GM10847 (cell line): ENCODE results near the gene PCID2.

ENCODE experiments used
- POLR2A ChIP-seq: IDR thresholded peaks from 2 replicates; pipeline ENCODE4 v1.6.1; 2011; ENCODE audit not compliant: insufficient read length; ENCODE audit errors: extremely low read depth

PCID2 gene

DNA sequence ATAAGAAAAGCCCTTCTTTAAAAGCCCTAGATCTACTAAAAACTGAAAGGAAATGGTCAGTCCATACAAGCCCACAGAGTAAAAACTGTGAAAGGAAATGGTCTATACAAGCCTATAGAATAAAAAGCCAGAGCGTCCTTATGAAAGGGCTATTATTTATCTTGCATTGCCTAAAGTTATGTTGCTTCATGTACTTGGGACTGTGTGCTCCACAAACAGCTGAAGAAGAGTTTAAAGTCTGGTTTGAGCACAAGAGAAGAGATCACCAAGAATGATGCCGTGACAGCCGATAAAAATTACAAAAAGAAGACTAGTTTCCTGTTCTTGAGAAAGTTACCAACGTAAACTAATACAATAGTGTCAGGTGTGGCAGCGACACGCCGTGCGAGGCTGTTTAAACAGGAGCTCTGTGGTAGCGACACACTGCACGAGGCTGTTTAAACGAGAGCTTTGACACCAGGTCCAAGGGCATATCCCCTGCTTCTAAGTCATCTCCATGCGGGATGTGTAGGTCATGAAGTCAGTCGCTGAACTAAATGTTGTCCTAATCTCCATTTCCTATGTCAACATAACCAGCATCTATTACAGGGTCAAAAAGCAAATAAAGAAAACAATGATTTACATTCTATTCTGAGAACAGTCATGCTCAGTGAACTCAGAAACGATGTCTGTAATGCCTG is 24.9 kb downstream of the PCID2 start:
- no peak for TF ChIP-seq POLR2A

DNA sequence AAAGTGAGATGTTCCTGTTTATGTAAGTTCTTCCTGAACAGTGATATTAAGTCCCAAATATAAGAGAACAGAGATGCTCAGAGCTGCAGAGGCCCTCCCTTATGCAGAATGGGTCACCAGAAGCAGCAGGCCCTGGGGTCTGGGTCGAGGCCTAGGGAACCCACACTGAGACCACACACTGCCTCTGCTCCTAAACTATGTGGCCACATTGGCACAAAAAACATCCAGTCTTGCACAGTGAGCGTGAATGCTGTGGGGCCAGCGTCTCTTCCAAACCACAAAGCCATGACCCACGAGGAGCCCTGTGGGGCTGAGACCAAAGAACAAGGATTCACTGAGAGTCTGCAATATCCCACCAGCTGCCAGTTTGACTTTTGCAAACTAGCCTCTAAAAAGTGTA is 26.4 kb downstream of the PCID2 start:
- no peak for TF ChIP-seq POLR2A

DNA sequence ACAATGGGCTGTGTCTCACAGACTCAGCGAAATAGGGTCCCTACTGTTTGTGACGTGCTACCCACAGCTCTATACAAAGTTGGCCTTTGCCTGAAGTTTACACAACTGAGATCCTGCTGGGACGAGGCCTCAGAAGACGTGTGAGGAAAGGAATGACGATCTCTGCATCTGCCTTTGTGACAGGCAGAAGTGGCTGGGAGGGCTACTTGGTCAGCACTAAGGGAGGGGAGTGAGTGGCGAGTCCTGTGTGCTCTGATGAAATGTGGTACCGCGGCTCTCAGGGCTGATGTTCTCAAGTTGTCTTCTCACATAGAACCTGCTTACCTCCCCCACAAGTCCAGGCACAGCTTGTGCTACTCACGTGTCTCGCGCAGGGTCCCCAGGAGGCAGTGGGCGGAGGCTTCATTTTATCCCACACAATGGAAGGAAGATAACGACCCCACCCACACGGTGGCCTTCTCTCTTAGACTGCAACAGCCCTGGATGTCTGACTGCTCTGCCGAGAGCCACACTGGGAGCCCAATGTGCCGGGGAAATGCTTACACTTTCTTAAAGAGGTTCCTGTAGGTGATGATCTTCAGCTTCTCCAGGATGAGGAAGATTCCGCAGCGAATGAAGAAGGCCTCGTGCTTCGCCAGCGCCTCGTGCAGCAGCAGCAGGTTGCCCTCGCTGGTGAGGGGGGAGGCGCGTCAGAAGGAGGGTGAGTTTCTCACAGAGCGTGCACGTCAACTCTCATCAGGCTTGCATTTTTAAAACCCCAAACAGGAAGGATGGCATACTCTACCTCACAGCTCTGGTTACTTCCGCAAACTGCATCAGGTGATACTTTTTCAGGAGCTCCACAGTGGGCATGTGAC is 28.9 kb downstream of the PCID2 start:
- TF ChIP-seq POLR2A = no peak

DNA sequence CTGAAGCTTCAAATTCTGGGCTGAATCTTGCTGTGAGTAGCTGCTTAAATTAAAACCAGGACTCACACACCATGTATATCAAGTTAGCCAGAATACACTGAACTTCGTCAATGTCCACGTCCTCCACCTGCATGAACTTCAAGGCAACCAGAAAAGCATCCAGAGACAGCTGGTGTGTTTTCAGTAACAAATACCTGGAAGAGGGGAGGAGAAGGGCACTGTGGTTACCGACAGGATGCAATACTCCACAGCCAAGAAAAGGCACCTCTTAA is 29.6 kb downstream of the PCID2 start:
- no peak for TF ChIP-seq POLR2A

DNA sequence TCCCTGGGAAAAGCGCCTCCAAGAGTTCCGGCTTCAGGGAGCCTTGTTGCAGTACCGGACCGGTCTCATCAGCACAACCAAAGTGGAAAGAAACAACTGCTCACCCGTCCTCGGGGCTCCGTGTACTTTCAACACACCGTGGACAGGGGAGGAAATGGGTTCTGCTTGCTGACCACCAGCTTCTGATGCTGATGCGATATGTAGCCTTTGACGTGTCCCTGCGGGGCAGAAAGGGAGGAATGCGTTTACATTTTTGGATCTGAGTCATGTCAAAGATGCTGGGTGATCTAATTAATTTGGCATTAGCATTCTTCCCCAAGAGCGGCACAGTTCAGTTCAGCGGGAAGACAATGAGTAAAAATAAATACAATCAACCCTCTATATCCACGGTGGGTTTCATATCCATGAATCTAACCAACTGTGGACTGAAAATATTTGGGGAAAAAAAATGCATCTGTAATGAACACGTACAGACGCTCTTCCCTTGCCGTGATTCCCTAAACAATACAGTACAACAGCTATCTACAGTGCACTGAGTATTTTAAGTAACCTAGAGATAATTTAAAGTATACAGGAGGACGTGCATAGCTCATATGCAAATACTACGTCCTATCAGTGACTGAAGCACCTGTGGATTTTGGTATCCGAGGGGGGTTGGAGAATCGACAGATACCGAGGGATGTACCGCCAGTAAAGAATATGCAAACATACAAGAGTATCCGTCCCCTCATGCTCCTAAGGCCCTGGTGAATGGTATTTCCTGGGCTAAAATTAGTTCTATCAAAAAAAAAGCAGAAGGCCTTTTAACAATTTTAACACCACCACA is 30.2 kb downstream of the PCID2 start:
- no peak for TF ChIP-seq POLR2A

DNA sequence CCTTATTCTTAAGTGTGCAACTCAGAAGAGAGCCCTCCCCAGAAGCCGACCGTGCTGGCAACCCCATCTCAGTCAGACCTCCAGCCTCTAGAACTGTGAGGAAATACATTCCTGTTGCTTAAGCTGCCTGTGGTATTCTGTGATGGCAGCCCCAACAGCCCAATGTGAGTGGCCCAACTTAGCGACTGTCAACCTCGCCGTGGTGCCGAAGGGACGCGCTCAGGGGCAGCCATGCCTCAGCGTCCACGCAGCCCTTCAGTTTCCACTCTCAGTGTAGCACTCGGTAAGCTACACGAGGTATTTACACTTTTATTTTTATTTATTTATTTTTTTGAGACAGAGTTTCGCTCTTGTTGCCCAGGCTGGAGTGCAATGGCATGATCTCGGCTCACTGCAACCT is 31.6 kb downstream of the PCID2 start:
- no peak for TF ChIP-seq POLR2A

DNA sequence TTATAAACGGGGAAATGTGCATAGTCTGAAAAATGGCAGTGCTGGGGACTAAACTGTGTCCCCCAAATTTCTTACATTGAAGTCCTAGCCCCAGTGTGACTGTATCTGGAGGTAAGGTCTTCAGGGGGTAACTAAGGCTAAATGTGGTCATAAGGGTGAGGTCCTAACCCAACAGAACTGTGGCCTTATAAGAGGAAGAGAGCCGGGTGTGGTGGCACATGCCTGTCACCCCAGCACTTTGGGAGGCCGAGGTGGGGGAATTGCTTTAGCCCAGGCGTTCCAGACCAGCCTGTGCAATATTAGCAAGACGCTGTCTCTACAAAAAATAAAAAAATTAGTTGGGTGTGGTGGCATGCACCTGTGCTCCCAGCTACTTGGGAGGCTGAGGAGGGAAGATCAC is 32.2 kb downstream of the PCID2 start:
- TF ChIP-seq POLR2A = no peak

DNA sequence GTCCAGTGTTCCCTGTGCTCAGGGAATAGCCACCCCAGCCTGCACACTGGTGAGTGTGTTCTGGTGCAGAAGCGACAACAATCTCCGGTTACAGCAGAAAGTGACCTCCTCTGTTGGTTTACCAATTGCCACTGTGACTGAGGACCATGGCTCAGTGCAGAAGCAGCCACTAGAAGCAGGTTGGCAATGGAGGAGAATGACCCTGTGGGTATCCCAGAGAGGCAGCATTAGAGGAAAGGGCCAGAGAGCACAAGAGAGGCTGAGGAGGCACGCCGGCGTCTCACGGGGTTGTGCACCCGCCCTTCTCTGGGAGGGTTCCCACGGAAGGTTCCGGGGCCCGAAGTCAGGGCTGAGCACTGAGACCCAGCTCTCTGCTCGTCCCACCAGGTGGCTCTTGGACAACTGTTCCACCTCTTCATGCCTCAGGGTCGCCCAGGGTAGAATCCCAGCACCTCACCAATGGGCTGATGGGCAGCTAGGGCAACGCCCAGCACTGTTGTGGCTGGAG is 36.0 kb downstream of the PCID2 start:
- TF ChIP-seq POLR2A = no peak

DNA sequence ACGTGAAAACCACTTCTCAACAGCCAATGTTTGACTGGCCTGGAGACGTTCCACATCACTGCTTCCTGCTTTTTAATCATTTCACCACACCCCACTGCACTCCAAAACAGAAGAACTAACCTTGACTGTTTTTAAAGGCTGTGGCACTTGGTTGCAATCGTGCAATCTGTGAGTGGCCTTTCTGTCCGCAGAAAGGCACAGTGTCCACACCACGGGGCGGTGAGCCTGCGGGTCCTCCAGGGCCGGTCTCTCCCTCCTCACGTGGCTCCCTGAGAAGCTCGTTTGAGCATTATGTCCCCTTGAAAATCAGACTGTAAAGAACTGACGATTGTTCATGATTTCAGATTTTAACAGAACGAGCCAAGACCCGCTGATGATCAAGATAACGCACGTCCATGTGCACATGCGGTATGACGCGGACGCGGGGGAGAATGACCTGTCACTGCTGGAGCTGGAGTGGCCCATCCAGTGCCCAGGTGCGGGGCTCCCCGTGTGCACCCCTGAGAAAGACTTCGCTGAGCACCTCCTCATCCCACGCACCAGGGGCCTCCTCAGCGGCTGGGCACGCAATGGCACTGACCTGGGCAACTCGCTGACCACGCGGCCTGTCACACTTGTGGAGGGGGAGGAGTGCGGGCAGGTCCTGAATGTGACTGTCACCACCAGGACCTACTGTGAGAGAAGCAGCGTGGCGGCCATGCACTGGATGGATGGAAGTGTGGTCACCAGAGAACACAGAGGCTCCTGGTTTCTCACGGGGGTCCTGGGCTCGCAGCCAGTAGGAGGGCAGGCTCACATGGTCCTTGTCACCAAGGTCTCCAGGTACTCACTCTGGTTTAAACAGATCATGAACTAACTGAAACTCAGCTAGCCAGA is 37.0 kb downstream of the PCID2 start:
- no peak for TF ChIP-seq POLR2A

DNA sequence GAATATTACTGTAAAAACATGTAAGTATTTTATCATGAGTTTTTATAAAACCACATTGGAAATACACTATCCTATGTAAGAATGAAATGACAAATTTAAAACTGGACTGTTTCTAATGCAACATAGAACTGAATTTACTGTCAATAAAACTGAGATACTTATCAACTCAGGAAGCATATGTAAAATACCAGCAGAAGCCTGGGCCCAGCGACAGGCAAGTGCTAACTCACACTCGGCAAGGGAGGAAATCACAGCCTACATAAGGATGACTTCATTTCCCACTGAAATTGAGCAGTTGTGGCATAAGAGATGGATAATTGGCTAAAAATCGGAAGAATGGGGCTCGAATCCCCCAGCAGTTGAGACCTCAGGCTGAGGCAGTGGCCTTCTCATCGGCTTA is 38.0 kb downstream of the PCID2 start:
- TF ChIP-seq POLR2A = no peak

DNA sequence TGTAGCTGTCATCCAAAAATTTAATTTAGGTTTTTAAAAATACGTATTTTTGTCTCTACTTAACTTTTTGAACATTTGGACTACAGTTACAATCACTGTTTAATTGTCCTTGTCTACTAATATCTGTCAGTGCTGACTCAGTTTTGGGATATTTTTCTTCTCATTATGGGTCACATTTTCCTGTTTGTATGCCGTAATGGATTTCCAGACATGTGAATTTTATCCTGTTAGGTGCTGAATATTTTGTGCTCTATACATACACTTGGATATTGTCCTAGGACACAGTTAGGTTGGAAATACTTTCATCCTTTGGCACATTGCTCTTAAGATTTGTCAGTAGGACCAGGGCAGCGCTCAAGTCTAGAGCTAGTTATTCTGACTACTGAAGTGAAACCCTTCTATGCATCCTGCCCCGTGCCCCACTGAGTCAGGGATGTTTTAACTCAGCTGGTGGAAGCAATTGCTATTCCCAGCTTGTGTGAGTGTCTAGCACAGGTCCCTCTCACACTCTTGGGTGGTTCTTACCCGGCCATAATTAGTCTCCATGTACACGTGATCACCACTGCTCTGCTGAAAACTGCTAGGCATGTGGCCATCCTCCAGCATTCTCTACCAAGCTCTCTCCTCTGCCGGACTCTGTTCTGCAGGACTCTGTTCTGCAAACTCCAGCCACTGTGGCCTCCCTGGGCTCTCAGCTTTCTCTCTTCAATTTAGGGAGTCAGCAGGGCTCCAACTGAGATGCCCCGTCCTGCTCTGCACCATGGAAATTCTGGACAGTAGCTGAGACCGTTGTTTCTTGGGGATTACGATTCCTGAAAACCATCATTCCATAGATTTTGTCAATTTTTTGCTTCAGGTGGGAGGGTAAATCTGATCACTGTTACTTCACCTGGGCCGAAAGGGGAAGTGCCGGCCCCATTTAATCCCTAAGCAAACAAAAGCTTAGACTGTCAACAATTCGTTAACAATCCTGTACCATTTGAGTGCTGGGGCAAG is 38.9 kb downstream of the PCID2 start:
- TF ChIP-seq POLR2A = no peak

DNA sequence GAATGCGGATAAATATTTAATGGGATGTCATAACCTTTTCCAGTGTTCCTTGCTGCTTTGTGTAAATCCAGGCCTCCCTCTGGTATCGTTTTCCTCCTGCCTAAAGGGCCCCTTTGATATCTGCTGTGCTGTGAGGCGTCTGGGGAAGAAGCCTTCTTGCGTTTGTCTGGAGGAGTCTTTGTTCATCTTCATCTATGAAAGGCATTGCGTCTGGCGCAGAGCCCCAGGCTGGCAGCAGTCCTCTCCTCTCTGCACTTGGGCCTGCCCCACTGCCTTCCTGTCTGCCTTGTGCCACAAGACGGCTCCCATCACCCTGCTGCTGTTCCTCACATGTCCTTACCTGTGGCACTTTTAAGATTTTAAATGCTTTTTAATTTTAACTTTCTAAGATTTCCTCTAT is 40.3 kb downstream of the PCID2 start:
- no peak for TF ChIP-seq POLR2A

DNA sequence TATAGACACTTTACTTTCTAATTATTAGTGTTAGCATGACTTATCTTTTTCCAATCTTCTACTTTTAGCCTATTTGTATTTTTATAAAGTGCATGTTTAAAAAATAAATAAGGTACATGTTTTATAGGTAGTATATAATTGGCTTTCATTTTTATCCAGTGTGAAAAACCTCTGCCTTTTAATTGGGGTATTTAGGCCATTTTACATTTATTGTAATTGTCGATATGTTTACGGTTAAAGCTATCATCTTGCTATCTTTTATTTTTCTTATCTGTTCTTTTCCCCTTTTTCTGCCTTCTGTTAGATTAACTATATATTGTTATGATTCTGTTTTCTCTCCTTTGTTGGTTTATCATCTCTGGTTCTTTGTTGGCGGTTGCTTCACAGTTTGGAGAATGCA is 40.9 kb downstream of the PCID2 start:
- no peak for TF ChIP-seq POLR2A

DNA sequence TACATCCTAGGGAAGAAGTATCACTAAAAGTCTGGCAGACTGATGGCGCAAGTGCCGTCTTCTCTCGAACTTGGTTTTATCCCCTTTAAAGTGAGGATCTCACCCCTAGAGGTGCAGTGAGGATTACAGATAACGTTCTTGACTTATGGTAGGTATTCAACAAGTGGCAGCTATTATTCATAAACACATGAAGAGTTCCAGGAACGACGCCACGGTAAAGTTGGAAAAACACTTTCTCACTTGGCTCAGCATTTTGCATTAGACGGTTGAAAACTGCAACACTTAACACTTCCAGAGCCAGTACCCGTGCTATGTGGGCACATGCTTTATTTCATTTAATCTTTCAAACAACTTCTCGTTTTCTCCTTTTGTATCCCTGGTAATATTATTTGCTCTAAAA is 41.3 kb downstream of the PCID2 start:
- no peak for TF ChIP-seq POLR2A
